NCI-H510A treated with DMSO at 0.1 percent for 48 hours (cell line): ENCODE measurements around the gene GPRIN3.
"Not testable (repeated sequence)": the region's sequence is repeated elsewhere in the genome, so short reads cannot be mapped to it uniquely, and the experiment has no call there.

Source experiments
- DNase-seq: peaks from one replicate; lab custom pipeline; 2025; lab: John Stamatoyannopoulos, UW

GPRIN3 gene

DNA sequence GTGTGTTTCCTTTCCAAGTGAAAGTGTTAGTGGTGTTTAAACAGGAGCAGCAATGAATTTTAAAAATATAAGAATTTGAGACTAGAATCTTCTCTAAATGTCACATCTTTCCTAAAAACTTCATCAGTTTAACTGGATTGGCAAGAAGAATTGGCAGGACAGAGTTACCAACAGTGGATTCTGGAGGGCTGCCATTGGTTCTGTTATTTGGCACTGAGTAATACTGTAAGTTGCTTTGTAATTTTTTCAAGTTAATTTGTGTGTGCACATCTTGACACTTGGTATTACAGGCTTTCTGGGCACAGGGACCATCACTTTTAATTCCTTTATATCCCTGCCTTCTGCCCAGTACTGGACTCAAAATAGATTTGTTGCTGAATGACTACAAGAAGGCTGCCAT lies 4.5 kb upstream of the GPRIN3 start:
- no peak for DNase-seq

DNA sequence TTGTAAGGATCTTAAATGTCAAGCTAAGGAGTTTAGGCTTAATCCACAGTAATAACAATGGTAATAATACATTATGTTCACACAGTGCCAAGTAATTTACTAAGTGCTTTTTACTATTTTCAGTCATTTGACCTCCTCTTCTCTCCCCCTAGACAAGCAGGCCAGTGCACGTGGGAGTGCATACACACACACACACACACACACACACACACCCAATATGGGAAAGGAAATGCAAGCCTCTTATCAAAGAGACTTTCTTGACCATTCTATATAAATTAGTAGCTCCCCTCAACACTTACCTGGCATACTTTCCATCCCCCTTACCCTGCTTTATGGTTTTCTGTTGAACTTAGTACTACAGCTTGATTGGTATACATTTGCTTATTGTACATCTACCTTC lies 3.8 kb upstream of the GPRIN3 start:
- no peak for DNase-seq

DNA sequence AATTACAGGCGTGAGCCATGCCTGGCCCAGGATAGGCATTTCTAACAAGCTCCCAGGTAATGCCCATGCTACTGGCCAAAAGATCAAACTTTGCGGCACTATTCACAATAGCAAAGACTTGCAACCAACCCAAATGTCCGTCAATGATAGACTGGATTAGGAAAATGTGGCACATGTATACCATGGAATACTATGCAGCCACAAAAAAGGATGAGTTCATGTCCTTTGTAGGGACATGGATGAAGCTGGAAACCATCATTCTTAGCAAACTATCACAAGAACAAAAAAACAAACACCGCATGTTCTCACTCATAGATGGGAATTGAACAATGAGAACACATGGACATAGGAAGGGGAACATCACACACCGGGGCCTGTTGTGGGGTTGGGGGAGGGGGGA lies 1.6 kb upstream of the GPRIN3 start:
- DNase-seq = not testable (repeated sequence)

DNA sequence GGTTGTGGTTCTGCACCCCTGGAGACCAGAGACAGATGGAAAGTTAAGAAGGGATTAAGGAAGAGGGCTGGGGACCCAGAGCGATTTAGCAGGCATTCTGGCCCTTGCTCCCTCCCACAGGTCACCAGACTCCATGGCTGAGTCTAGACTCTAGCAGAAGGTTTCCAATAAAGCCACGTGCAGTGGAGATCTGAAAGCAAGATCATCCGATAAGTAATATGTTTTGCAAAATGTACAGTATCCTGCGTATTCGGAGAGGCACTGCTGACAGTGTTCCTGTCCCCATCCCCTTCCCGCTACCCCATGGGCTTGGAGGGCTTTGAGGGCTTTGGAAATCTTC lies 531 bp upstream of the GPRIN3 start:
- DNase-seq = peak; percentile 58

DNA sequence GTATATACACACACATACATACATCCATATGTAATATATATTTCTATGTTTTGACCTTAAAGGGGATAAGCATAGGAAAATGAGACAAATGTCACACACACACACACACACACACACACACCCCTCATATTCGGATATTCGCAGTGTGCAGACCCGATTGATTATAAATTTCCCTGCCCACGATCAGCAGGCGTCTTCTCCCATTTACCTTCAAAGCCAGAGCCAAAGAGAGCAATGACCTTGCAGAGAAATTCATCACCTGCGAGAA lies 488 bp downstream of the GPRIN3 start:
- no peak for DNase-seq

DNA sequence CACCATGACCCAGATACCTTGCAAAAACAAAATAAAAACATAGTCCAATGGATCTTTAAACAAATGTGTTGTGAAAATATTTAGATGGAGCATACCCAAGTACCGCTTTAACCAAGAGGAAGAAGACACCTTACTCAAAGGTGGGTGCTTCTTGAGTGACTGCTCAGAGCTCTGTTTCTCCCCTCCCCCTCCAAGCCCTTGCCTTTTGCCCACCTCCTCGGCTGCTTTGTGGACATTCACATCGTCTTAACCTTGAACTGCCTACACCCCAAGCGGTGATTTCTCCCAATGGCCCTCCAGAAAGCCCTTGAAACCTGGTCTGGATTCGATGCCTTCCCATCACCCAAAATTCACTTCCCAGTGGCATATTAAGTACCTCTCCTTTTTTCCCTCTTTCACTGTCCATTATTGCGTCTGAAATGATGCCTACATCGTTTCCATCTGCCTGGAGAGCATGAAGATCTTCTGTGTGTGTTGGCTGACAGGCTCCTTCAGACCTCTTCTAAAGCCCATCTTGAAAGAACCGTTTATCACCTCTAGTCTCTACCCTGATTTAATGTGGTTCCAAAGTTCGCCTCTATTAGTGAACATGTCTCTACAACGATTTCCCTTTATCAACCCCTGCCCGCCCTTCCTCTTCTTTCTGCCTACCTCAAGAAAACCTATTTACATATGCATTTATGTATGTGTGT lies 968 bp downstream of the GPRIN3 start:
- peak; percentile 35 for DNase-seq

DNA sequence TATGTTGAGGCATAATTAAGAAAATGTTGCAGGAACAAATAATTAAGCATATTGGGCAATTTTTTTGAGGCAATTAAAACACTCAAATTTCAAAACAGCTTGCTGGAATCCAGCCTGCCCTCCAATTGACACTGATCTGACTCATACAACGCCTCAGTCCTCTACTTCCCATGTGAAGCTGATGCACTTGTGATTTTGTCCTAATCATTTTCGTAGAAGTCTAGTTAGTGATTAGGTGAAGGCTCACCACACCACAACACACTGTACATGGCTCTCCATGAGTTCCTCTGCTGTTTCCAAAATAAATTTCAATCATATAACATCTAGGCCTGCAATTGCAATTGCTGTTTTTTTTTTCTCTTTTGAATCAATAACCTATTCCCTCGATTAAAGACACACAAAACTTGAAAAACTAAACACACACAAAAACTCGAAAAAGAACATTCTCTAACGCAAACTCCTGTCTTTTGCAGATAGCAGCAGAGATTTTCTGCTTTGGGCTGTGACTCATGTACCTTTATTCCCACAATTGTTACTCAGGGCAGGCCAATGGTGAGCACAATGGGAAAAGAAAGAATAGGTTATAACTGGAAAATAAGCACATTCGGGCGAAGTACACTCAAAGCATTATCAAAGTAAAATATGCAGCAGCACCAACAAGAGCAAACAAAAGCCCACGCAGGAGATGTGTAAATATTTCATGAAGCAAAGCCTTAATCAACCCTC lies 1.7 kb downstream of the GPRIN3 start:
- no peak for DNase-seq

DNA sequence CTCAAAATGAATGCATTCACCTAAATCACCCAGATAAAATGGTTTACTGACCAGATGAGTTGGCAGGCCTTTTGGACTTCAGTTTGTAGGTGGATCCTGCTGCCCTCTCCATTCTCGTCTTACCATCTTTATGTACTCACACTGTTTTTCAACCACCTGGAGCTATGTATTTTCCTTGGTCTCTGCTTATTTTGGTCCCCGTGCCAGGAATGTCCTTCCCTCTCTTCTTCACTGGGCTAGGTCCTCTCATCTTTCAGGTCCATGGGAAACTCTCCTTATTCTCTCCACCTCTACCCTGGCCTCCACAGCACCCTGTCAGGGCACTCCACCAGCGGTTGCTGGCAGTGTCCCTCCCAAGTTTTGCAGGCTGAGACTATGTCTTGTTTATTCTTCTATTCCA lies 2.6 kb downstream of the GPRIN3 start:
- DNase-seq = no peak

DNA sequence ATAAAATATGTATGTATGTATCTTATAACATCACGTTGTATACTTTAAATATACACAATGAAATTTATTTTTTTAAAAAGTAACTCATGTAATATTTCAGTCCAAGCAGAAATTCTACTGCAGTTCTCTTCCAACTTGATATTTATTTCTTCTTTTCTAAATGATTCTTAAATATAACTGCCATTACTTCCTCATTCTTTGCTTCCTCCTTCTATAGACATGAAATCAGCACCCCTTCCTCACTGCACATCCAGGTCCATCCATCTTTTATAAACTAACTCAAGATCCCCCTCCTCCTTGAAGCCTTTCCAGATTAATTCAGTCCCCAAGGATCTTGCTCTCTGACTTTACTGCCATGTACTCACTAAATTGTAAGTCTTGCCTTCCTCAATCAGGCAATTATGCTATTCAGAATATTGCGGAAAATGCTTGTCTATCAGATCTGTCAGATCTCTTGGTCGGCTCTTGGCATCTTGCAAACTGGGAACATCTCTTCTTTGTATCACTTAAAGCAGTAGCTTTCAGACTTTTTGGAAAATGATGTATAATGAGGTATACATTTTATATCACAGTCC lies 3.7 kb downstream of the GPRIN3 start:
- DNase-seq = no peak

DNA sequence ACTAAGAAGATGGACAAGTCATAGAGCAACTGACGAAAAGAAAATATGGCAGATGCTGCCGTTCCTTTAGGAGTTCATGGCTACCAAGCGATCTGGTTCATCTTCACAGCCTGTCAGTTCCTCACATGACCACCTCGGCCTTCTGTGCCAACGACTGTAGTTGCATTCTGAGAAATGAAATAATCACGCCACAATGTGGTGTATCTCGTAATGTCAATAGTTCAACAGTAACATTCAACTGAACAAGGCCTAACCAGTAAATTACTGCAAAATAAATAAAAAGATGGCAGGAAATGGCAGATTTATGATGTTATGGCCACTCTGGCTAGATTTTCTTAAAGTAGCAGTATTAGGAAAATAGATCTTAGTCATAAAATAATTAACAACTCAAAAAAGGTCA lies 4.4 kb downstream of the GPRIN3 start:
- DNase-seq = no peak

DNA sequence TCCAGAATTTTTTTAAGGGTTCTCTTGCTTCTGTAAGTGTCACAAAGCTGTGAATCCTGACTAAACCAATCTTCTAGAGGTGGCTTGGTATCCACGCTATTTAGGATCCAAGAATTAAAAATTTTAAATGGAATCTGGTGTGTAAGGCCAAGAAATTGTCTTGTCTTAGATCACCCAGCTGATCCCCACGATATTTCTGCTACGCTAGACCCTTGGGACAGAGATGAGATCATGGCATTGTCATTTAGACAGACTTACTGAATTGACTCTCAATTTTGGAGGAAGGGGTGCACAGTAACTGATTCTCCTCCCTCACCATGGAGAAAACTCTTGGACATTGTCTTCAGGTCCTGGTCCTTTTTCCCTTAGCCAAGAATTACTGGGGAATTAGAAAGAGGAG lies 5.7 kb downstream of the GPRIN3 start:
- DNase-seq = no peak

DNA sequence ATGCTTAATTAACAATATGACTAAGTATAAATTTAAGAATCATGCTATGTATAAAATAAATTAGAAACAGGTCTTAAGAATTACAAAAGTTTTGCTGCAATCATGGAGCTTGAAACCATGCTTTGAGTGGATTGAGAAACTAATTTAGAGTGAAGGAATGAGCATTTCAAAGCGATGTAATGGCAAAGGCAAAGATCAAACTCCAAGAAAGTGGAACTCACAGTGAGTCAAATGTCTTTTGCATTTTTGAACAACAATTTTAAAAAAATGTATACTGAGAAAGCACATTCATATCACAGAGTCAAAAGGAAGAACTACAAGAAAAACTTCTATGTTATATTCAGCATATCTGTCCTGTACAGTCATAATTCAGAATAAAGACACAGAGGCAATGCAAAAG lies 6.6 kb downstream of the GPRIN3 start:
- no peak for DNase-seq

DNA sequence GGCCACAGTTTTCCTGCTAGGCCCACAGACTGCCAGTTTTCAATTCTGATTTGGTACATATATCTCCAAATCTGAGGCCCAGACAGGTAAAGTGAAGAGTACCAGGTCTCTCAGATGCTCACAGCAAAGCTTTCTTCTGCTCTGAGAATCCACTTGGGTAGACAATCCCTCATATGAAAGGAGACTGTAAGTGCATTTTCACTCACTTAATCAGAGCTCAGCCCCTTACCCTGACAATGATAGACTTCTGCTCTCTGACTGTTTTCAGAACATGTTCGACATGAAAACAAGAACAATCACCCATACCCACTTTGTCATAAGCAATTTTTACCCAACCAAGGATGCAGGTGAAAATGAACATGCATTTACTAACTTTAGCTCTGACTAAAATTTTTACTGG lies 7.1 kb downstream of the GPRIN3 start:
- no peak for DNase-seq

DNA sequence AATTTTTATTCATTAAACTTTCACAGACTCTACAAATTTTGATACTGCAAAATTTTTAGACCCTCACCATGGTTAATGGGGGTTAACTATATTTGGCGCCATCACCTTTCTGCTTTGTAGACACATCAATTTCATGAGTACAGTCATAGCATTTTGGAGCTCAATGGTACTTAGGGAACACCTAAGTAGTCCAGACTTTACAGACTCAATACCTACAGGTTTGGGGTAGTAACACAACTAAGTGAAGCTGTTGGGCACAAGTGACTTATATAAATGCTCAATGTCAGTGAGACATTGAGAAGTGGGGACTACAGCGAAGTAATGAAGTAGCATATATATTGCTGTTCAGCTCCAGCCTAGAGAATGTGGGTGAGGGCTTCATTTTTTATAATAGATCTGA lies 7.5 kb downstream of the GPRIN3 start:
- DNase-seq = no peak

DNA sequence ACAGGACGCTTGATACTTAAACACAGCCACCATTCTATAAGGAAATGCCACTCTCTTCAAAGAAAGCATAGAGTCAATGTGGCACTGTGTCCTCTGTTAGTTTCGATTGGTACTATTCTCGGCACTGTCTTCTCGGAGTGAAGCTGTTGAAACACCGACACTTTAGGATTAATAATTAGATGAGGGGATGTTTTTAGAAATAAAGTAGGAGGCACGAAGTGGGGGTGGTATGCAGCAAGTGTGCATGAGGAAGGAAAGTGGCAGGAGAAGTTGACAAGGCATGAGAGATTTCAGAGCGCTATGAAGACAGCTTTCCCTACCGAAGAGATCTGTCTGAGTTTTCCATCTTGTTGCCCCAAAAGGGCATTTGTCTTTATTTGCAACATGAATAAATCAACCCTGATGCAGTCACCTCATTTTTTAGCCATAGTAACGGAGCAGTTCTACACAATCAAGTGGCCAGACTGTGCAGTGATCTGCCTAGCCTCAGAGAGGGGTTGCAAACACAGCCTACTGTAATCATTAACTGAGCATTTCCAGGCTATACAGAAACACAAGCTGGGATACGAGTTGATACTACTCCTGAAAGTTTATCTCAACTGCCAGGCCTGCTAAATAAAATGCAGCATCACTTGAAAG lies 8.3 kb downstream of the GPRIN3 start:
- no peak for DNase-seq

DNA sequence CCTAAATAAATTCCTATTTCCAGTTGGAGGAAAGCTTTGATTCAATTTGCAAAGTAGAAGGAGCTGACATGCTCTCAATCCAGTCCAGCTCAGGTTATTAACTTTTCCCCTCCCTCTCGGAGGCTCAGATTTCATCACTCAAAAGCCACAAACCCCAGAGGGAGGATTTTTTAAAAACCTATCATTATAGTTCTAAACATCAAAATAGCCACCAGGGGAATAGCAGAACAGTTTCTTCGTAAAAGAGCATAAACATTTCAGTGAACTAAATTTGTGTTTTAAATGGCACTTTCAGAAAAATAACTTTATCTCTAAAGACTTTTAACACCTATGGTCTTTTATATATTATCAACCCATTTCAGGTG lies 8.8 kb downstream of the GPRIN3 start:
- peak; percentile 10 for DNase-seq

DNA sequence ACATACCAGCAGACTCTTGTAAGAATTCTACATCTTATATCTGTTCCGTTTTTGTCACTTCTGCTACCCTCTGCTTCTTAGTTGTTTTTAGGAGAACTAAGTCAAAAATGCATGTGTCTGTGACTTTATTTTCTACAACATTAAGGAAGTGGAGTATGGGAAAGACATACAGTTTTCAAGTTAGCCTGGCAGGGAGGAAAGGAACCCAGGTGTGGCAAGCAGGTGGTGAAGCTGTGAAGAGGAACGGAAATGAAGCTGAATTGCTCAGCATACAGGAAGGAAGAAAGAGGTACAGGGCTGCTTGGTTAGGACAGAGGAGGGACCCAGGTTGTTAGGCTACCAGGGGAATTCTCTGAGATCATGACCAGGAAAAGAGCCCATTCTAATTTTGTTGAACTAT lies 9.4 kb downstream of the GPRIN3 start:
- DNase-seq = peak; percentile 11

DNA sequence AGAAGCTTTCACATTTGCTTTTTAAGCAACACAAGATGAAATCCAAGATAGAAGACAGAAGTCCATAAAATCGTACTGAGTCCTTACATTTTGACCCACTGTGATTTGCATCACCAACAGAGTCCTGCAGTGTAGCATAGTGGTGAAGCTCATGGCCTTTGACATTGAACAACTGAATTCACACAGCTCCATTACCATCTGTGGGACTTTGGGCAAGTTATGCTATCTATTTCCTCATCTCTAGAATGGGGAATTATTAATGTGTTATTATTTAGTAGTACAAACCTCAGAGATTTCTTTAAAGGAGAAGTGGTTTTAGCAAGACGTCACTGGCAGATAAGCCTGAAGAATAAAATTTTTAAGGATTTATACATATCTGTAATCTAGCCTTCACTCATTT lies 10.7 kb downstream of the GPRIN3 start:
- DNase-seq = no peak

DNA sequence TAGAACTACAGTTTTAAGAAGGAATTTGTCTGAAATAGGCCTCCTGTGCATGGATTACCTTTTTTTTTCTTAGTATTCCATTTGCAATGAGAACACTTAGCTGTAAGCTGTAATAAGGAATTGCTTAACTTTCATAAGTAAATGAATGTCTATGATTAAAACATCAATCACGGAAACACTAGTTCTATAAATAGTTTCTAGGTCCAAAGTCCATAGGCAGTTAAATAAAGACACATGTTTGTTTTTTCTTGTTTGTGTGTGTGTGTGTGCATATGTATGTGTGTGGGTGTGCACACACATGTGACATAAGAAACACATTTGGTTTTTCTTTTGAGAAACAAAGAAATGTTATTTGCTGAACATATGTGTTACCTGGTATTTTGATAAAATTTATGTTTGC lies 11.2 kb downstream of the GPRIN3 start:
- no peak for DNase-seq

DNA sequence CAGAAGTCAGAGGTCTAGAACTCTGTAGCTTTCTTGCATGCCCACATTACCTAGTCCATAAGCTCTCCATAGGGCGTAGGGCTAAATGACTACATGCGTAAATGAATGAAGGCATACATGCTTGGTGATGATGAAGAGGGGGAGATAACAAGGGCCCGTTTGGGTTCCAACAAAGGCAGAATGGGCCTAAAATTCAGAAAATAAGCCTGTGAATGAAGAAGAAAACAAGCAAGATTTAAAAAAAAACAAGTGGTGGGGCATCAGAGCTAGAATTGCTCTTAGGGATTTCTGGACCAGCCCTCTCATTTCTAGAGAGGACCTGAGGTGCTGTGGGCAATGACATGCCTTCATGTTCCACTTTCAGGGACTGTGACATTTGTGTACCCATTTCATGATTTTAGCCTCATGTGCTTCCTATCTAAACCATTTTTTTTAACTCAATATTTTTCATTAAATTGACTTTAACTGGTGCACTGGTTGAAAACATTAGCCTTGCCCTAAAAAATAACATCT lies 12.1 kb downstream of the GPRIN3 start:
- no peak for DNase-seq

DNA sequence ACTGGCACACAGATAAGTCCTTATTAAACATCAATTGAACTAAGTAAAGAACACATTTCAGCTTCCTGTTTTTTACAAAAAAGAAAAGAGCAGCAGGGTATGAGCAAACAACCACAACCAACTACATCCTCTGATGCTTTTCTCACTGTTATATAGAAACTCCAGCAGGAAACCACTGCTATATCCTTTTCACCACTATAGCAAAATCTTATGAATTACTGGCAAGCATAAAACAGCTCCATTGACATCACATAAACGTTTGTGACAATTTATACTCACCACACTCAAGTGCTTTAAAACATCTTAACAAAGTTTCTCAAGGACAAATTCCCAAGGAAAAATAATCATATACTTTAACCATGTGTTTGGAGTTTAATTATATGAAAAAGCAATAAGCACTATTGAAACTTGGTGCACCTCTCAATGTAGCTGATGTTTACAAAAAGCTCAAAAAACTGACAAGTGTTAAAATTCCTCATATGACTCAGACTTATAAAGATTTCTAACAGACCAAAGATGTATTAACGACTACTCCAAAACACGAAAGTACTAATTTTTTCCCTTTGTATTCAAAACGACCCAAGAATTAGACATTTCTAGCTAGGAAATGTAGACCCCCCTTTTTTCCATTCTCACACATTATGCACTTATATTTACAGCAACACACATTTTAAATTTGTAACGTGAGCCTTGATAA lies 12.9 kb downstream of the GPRIN3 start:
- no peak for DNase-seq

DNA sequence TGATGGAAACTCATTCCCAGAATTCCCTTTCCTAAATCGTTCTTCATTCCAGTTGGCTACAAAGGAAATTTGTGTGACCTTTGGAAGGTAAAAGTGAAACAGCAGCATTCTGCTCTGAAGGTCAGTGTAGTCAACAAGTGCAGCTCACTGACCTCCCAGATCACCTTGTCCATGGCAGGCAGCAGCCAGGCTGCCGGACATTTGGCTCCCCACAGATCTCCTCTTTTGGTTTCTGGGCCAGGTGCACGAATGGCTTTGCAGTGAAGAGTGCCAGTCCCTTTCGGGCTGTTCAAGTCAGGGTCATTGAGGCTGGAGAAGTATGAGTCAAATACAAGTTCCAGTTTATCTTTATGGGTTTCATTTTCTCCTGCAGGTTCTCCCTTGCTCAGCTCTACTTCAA lies 14.3 kb downstream of the GPRIN3 start:
- no peak for DNase-seq
